ENCODE data around the gene KRT6A. TPM values are rescaled to one million over a fixed set of nuclear protein-coding genes. Genes with fewer than 3 reads are reported as not detected.
A peak's percentile ranks its signal among the peaks of the same experiment; 100 is the strongest.

KRT6A gene
- total RNA-seq, 4 donors from 2014 or later: 0.30 TPM; not detected in 3

- no peak for DNase-seq (ENCODE audit: low spot score in 2 of 2)
- no peaks in the 10 kb centered on the region for H3K27me3 ChIP-seq
- no peaks in the 10 kb centered on the region for H3K9me3 ChIP-seq
- H3K27ac ChIP-seq: no peak overlapping the region
- H3K4me3 ChIP-seq: no peak overlapping the region
- peaks cover 0 to 5% (median 0%) of the 10 kb centered on the region in 4 donors for H3K4me1 ChIP-seq
- WGBS, 2 donors: 57 to 83% methylated on average over 3 of the region's 3 CpGs
- TF ChIP-seq EP300 (IDR thresholded peaks at IDR 0.05) (no peak), POLR2A (IDR thresholded peaks at IDR 0.05) (no peak), CTCF (IDR thresholded peaks at IDR 0.05) (no peak)
- H3K36me3 ChIP-seq: no peaks in the 10 kb centered on the region
Measured at GRCh38 chr12:52519387-52519703, 26.3 kb upstream of the KRT6A start.

GRCh38 chr12:52518574-52519386 lies 25.7 kb upstream of the KRT6A start:
- no peak for DNase-seq (ENCODE audit: low spot score in 2 of 2)
- 87% methylated on average over 8 of the region's 8 CpGs for WGBS, 2 donors
- H3K4me3 ChIP-seq: no peak overlapping the region
- no peaks in the 10 kb centered on the region for H3K27me3 ChIP-seq
- TF ChIP-seq EP300 (IDR thresholded peaks at IDR 0.05) (no peak), CTCF (IDR thresholded peaks at IDR 0.05) (no peak), POLR2A (IDR thresholded peaks at IDR 0.05) (no peak)
- peaks cover 0 to 5% (median 0%) of the 10 kb centered on the region in 4 donors for H3K4me1 ChIP-seq
- H3K27ac ChIP-seq: no peak overlapping the region
- H3K9me3 ChIP-seq: no peaks in the 10 kb centered on the region
- H3K36me3 ChIP-seq: no peaks in the 10 kb centered on the region

- WGBS, 2 donors: 83 to 87% methylated on average over 5 of the region's 5 CpGs
- Histone ChIP-seq H3K4me1 (peaks cover 0 to 5% (median 0%) of the 10 kb centered on the region in 4 donors), H3K4me3 (no peak overlapping the region), H3K9me3 (no peaks in the 10 kb centered on the region), H3K36me3 (no peaks in the 10 kb centered on the region), H3K27me3 (no peaks in the 10 kb centered on the region), H3K27ac (no peak overlapping the region)
- DNase-seq (ENCODE audit: low spot score in 2 of 2): peak in 1 of 2 donors; percentile 1
- TF ChIP-seq EP300 (IDR thresholded peaks at IDR 0.05) (no peak), POLR2A (IDR thresholded peaks at IDR 0.05) (no peak), CTCF (IDR thresholded peaks at IDR 0.05) (no peak)
Measured at GRCh38 chr12:52517888-52518287, 24.8 kb upstream of the KRT6A start.

- no peak overlapping the region for H3K27ac ChIP-seq
- DNase-seq (ENCODE audit: low spot score in 2 of 2): peak in 1 of 2 donors; percentile 2
- TF ChIP-seq POLR2A (IDR thresholded peaks at IDR 0.05) (no peak), EP300 (IDR thresholded peaks at IDR 0.05) (no peak), CTCF (IDR thresholded peaks at IDR 0.05) (no peak)
- WGBS, 2 donors: 90 to 93% methylated on average over 12 to 14 of the region's 14 CpGs
- H3K4me3 ChIP-seq: no peak overlapping the region
- H3K27me3 ChIP-seq: no peaks in the 10 kb centered on the region
- H3K36me3 ChIP-seq: no peaks in the 10 kb centered on the region
- H3K9me3 ChIP-seq: no peaks in the 10 kb centered on the region
- H3K4me1 ChIP-seq: peaks cover 0 to 5% (median 0%) of the 10 kb centered on the region in 4 donors
Measured at GRCh38 chr12:52517005-52517835, 24.2 kb upstream of the KRT6A start.
